ENCODE results near the gene DHRS2. TPM values are rescaled to one million over a fixed set of nuclear protein-coding genes. Genes with fewer than 3 reads are reported as not detected.
"Not testable (repeated sequence)": the region's sequence is repeated elsewhere in the genome, so short reads cannot be mapped to it uniquely, and the experiment has no call there.

DHRS2 gene
- not detected in 2 replicates for total RNA-seq

GRCh38 chr14:23636317-23637211, at the start of gene DHRS2:
Gene DHRS2, plus strand, starts transcription at chr14:23636364. Its CDS starts 2,501 bp downstream, at chr14:23638865.
- DNase-seq: no peak
- Mint-ChIP-seq H3K36me3 (ENCODE audit: low read depth) (no peaks in the 10 kb centered on the region), H3K9me3 (no peaks in the 10 kb centered on the region), H3K27me3 (peaks cover 7% of the 10 kb centered on the region), H3K4me1 (peaks cover 4% of the 10 kb centered on the region), H3K27ac (no peak within 1 kb of the TSS), H3K4me3 (no peak within 1 kb of the TSS)
- no peak for ATAC-seq (ENCODE audit: low read depth)
- intact Hi-C loops (cut with micrococcal nuclease): no loop called here
- POLR2A ChIA-PET: no interaction called here
- CTCF ChIA-PET: no interaction called here
- no peak for TF ChIP-seq CTCF (IDR thresholded peaks at IDR 0.05)

GRCh38 chr14:23588884-23589598, 47.1 kb upstream of the DHRS2 start:
- DNase-seq (peak; percentile 63), ATAC-seq (ENCODE audit: low read depth) (peak; percentile 99)
- Mint-ChIP-seq H3K27me3 (peaks cover 18% of the 10 kb centered on the region), H3K36me3 (ENCODE audit: low read depth) (no peaks in the 10 kb centered on the region), H3K4me3 (no peak overlapping the region), H3K4me1 (peaks cover 5% of the 10 kb centered on the region), H3K27ac (no peak overlapping the region), H3K9me3 (no peaks in the 10 kb centered on the region)
- TF ChIP-seq CTCF (IDR thresholded peaks at IDR 0.05): no peak
- ChIA-PET POLR2A (interaction anchor here (0.8 to 1.1 kb wide), 2 partner anchors 119 to 364 kb away, joined by 3 to 4 read pairs; partner anchors contain the start of genes DHRS4 and NGDN), CTCF (interaction anchor here (0.9 to 1.7 kb wide), 11 partner anchors 9 to 494 kb away, joined by 3 to 19 read pairs (median 4); partner anchors contain the start of genes ACIN1, AP1G2 and C14orf119)
- intact Hi-C loops (cut with micrococcal nuclease): loop anchor here (1.0 to 5.0 kb wide), 3 partner anchors 323 to 365 kb away; no protein-coding TSS in a partner anchor

GRCh38 chr14:23589606-23590005, 46.6 kb upstream of the DHRS2 start:
- Mint-ChIP-seq H3K4me3 (no peak overlapping the region), H3K36me3 (ENCODE audit: low read depth) (no peaks in the 10 kb centered on the region), H3K27ac (no peak overlapping the region), H3K4me1 (peaks cover 5% of the 10 kb centered on the region), H3K9me3 (no peaks in the 10 kb centered on the region), H3K27me3 (peaks cover 18% of the 10 kb centered on the region)
- ChIA-PET POLR2A (no interaction called here), CTCF (interaction anchor here (0.9 to 1.7 kb wide), 8 partner anchors 9 to 495 kb away, joined by 3 to 19 read pairs (median 4); partner anchors contain the start of genes ACIN1, AP1G2 and C14orf119)
- TF ChIP-seq CTCF (IDR thresholded peaks at IDR 0.05): no peak
- ATAC-seq (ENCODE audit: low read depth) (no peak), DNase-seq (no peak)
- intact Hi-C loops (cut with micrococcal nuclease): loop anchor here (1.0 to 5.0 kb wide), 3 partner anchors 323 to 365 kb away; no protein-coding TSS in a partner anchor

GRCh38 chr14:23590198-23590597, 46.0 kb upstream of the DHRS2 start:
- no peak for TF ChIP-seq CTCF (IDR thresholded peaks at IDR 0.05)
- ATAC-seq (ENCODE audit: low read depth) (no peak), DNase-seq (no peak)
- H3K9me3 Mint-ChIP-seq: no peaks in the 10 kb centered on the region
- peaks cover 18% of the 10 kb centered on the region for H3K27me3 Mint-ChIP-seq
- no peaks in the 10 kb centered on the region for H3K36me3 Mint-ChIP-seq (ENCODE audit: low read depth)
- intact Hi-C loops (cut with micrococcal nuclease): no loop called here
- no peak overlapping the region for H3K27ac Mint-ChIP-seq
- CTCF ChIA-PET: interaction anchor here (1.1 kb wide), 1 partner anchor 703 kb away, joined by 3 read pairs; no protein-coding TSS in a partner anchor
- peaks cover 5% of the 10 kb centered on the region for H3K4me1 Mint-ChIP-seq
- H3K4me3 Mint-ChIP-seq: no peak overlapping the region
- POLR2A ChIA-PET: no interaction called here

GRCh38 chr14:23594191-23594590, 42.0 kb upstream of the DHRS2 start:
- H3K9me3 Mint-ChIP-seq; POLR2A ChIA-PET; ATAC-seq (ENCODE audit: low read depth); H3K36me3 Mint-ChIP-seq (ENCODE audit: low read depth); H3K27me3 Mint-ChIP-seq; DNase-seq; H3K4me1 Mint-ChIP-seq; intact Hi-C loops (cut with micrococcal nuclease); H3K27ac Mint-ChIP-seq; H3K4me3 Mint-ChIP-seq; CTCF ChIA-PET: not testable (repeated sequence)
